CD4-positive, alpha-beta T cell treated with Interleukin-15 for 1 hour (primary cell): ENCODE measurements around the gene EIF4B.

Experiments used
- DNase-seq: peaks from one replicate; pipeline ENCODE4 v3.0.0-alpha.2; 2020

The EIF4B gene

DNA sequence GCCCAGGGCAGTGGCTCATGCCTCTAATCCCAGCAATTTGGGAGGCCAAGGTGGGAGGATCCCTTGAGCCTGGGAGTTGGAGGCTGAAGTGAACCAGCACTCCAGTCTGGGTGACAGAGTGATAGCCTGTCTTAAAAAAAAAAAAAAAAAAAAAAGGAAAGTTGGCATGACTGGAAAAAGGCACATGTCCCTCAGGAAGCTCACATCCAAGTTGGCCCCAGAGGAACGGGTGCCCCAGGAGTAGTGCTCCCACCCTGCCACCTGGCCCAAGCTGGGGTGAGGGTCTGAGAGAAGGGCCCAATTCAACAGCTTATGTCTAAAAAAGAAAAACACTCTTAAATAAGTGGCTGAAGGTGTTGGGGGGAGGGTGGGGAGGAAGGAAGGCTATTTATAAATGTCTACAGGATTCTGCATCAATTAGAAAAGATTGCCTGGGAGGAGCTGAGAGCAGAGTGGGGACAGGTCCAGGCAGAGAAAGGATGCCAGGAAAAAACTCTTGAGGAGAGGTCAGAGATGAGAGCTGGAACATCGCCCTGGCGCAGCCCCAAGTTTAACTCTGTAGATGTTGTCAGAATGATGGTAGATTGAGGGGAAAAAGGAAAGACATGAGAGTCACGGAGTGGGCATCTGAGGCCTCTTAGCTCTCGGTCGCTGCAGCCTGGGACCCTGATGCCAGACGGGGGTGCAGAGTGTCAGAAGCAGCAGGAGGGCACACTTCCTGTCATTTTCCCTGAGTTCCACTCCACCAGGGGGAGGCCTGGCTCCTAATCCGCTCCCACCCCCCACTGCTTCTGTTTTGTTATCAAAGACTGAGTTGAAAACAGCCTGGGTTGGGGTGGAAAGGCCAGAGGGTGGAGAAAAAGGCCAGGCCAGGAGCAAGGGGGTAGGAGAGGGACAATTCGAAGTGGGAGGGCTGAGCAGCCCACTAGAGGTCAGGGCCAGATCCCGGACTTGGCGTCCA is 65.6 kb downstream of the EIF4B start:
- DNase-seq: no peak

DNA sequence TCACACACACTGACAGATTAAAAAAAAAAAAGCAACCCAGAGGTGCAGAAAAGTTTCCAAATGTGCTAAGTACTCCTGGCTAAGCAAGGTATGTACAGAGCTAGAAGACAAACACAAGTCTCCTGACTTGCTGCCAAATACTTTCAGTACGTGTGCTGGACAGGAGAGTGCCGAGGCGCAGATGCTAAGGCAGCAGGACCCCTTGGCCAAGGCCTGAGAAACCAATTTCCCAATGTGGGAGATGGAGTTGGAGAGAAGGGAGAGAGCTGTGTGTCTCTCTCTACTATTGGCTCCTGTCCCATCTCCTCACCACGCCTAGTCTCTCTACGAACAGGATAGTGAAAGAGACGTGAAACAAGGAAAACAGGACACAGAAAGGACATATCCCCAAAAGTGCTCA is 67.6 kb downstream of the EIF4B start:
- DNase-seq: no peak

DNA sequence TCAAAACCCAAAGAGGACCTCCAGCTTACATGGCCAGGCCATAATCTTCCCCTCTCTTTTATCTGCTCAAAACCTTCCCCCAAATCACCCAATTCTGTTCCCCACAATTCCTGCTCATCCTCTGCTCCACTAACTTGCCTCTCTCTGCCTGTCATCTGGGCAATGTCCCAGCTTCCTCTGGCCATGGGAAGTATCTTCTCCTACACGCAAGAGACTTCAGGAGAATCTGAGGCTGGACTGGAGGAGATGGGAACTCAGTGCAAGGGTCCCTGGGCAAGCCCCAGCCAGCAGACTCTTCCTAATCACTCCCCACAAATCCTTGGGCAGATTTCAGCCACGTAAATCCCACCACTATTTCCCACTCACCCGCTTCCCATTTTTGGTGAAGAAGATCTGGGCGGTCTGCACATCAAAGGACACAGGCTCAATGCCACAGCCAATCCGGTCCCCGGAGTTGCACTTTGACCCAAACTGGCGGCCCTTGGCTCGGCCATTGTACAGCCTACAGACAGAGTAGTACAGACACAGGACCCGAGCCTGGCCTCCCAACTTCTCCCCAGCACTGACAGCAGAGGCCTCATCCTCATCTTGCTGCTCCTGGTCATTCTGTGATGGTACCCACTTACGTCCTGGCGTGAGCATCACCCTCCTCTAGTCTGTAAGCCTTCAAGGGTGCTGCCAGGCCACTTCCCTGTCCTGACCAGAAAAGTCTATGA is 68.2 kb downstream of the EIF4B start:
- DNase-seq: no peak

DNA sequence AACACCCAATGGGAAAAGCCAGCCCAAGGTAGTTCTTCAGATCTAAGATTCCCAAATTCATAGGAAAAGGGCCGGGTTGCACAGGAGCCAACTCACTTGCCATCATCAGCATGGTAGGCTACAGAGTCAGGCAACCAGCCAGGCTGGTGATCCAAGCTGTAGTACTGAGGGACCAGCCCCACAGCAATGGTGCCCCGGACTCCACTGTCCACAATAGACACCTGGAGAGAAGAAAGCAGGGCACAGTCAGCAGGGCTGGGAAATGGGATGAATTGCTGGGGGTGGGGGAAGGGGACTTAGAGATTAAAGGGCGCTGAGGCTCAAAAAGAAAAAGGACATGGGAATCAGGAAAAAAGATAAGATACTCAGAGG is 68.7 kb downstream of the EIF4B start:
- DNase-seq: no peak

DNA sequence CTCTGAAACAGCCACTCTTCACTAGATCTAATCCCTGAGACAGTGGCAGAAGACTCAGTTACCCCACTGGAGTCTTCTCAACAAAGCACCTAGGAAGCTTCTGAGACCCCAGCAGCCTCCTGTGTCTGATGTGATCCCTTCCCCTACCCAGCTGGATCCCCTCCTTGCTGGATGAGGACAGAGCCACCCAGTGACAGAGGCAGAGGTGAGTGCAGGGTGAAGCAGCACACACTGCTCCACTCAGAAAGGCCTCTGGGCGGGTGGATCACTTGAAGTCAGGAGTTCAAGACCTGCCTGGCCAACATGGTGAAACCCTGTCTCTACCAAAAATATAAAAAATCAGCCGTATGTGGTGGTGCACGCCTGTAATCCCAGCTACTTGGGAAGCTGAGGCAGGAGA is 70.2 kb downstream of the EIF4B start:
- DNase-seq: no peak

DNA sequence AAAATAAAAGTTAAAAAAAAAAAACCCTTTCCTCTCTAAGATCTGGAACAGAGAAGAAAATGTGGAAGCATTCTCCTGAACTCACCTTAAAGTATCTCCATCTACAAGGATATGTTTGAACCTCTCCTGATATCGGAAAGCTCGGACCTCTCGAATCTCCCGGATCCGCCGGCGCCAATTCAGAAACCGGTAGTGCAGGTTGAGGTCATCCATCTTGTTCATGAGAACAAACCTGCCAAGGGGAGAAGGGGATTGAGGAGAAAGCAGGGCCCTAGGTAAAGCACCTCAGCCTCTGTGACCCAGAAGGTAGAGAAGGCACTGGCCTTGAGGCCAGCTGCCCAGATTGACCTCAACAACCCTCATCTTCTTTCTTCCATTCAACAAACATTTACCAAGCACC is 70.8 kb downstream of the EIF4B start:
- DNase-seq: no peak

DNA sequence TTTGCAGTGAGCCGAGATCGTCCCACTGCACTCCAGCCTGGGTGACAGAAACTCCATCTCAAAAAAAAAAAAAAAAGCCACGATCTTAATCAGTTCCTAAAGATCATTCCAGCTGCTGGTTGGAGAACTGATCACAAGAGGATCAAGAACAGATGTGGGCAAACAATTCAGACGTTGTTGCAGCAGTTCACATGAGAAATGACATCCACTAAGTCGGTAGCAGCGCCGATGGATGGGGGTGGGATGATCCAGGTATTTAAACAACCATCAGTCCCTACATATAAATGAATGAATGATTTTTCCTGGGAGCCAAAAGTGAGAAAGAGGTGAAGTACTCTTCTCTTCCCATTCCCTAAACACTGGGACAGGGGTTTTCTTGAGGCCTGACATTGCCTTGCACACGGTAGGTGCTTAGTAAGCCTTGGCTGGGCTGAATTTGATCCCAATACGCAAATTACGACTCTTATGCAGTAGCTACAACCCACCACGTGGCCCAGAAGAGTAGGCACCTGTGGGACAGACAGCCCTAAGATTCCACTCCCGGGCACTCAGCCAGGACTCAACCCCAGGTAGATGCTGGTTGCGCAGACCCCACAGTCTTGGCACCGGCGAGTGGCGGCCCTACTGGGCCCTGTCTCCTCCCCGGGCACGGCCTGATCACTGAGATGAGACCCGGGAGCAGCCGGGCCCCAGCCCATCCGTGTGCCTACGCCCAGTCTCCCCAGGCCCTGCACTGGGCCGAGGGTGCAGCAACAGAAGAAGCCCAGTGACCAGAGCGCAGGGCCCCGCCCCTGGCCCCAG is 72.4 kb downstream of the EIF4B start:
- peak; percentile 35 for DNase-seq

DNA sequence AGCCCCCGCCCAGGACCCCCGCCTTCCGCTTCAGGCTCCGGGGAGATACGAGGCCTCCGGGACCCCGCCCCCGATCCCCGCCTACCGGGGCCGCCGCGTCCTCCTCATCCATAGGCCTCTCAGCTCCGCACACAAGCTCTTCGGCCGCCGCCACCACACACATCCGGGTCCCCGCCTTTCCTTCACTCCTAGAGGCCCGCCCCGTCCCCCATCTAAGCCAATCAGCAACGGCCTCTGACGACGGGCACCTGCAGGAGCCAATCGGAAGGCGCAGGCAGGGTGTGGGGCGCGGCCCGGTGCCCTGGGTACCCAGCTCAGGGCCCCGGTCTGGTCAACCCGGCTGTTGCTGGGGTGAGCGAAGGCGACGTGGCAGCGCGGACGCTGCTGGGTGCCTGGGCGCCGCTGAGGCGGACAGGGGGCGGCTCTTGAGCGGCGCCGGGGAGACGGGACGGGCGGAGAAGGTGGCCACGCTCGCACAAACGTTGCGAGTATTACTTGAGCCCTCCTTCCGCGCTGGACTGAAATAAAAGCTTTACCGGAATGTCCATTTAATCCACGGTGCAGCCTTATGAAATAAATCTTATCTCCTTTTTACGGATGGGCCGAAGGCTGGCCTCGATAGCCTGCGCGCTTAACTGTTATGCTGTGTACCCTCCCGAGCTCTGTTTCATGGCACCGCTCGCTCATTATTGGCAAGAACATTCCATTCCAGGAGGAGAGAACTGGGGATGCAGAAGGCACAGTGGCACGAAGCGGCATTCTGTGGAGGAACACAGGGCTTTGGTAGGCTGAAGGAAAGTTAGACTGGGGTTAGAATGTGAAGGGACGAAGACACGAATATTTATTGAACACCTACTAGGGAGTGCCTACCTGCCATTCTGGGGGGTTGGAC is 73.2 kb downstream of the EIF4B start, which contains the start of gene SPRYD3:
TSS of gene SPRYD3 (minus strand) at position 165 of the 892 bp plus-strand sequence. CDS start at position 108, 57 bp downstream.
- DNase-seq: peak; percentile 96

DNA sequence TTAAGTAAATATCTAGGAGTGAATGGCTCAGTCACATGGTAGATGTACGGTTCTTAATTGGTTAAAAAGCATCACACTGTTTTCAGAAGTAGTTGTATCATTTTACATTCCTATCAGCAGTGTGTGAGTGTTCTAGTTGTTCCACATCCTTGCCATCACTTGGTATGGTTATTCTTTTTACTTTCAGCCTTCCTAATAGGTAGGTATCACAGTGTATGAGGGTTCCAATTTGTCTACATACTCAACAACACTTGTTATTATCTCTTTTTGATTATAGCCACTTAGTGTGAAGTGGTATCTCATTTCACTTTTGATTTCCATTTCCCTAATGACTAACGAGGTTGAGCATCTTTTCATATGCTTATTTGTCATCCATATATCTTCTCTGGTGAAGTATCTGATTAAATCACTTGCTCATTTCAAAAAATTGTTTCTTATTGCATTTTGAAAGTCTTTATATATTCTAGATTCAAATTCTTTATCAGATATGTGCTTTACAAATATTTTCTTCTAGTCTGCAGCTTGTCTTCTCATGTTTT is 76.5 kb downstream of the EIF4B start:
- no peak for DNase-seq

DNA sequence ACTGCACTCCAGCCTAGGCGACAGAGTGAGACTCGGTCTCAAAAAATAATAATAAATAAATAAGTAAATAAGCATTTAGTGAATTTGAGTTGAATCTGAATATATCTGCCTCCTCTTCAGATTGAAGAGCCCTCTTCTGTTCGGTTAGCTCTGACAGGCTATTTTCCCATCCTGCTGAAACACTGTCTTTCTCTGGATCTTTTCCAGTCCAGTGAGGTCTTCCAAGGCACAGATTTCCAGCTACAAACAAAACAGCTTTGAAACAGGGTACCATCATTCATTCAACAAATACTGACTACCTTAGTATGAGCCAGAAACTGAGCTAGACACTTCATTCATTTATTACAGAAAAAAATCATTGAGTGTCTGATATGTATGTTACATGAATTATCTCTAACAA is 80.1 kb downstream of the EIF4B start:
- DNase-seq: no peak

DNA sequence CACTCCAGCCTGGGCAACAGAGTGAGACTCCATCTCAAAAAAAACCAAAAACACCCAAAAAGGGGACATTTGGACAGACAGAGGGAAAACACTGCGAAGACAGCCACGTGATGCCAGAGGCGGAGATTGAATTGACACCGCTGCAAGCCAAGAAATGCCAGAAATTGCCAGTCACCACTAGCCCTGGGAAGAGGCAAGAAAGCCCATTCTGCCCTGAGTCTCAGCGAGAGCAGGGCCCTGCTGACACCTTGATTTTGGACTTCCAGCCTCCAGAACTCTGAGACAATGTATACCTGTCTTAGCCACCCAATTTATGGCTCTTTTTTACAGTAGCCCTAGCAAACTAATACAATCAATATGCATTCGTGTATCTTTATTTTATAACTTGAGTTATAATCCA is 83.8 kb downstream of the EIF4B start:
- no peak for DNase-seq

DNA sequence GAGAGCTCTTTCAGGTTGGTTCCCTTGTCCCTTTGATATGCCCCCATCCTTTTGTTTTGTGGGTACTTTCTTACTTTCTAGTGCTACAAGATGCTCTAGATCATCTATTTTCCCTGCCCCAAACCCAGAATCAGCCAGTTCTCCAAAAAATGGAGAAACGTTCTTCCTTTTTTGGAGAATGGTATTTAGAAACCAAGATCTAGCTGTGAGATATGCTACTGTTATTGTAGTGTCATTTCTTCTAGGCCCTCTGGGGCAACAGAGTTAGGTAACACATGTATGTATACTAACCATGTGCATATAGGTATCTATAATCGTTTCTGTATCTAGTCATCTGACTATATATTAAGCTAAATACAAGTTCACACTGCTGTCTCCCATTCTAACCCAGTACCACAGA is 84.3 kb downstream of the EIF4B start:
- no peak for DNase-seq

DNA sequence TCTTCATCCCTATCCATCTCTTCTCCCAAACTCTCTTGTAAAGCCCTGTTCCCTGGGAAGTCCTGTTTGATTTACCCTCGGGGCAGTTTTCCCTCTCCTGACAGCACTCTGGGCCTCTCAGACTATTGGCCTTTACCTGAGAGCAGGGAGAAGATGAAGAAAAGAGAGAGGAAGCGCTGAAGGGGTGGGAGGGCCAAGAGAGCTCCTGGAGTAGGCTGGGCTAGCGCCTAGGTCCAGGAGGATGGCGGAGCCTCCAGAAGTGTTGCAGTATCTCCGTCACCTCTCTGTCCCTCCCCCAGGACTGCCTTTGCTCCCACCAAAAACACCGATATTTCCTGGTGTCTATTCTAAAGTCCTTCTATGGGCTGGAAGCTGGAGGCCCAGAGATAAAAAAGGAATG is 85.5 kb downstream of the EIF4B start:
- no peak for DNase-seq
